ENCODE results near the gene ADD3. TPM values are rescaled to one million over a fixed set of nuclear protein-coding genes. Genes with fewer than 3 reads are reported as not detected.
"Not testable (repeated sequence)": the region's sequence is repeated elsewhere in the genome, so short reads cannot be mapped to it uniquely, and the experiment has no call there.

ADD3 gene
- total and polyA plus RNA-seq, 9 donors = 65.3 to 110 (median 81.0) TPM

DNA sequence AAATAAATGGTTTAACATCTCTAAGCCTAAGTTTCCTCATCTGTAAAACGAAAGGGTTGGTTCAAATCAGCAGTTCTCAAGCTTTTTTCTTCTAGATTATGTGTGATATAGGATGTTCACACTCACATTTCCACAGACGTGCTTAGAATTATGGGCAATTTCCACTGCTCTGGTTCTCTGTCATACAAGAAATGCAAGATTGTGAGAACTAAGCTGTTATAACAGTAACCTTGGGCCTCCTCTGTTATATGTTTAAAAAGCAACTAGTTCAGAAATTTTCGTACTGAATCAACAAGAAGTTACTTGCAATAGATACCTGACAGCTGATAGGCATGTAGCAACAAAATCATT is 33.7 kb downstream of the ADD3 start:
- H3K36me3 ChIP-seq = no peaks in the 10 kb centered on the region
- no peaks in the 10 kb centered on the region for H3K9me3 ChIP-seq
- WGBS, 3 donors = 62 to 65% (median 62%) methylated on average over 3 of the region's 3 CpGs
- no peak overlapping the region for H3K4me3 ChIP-seq
- no peaks in the 10 kb centered on the region for H3K4me1 ChIP-seq (ENCODE audit: insufficient read depth)
- intact Hi-C loops (cut with DNase I) = no loop called here
- no peak overlapping the region for H3K27ac ChIP-seq
- TF ChIP-seq, protein P1, sequence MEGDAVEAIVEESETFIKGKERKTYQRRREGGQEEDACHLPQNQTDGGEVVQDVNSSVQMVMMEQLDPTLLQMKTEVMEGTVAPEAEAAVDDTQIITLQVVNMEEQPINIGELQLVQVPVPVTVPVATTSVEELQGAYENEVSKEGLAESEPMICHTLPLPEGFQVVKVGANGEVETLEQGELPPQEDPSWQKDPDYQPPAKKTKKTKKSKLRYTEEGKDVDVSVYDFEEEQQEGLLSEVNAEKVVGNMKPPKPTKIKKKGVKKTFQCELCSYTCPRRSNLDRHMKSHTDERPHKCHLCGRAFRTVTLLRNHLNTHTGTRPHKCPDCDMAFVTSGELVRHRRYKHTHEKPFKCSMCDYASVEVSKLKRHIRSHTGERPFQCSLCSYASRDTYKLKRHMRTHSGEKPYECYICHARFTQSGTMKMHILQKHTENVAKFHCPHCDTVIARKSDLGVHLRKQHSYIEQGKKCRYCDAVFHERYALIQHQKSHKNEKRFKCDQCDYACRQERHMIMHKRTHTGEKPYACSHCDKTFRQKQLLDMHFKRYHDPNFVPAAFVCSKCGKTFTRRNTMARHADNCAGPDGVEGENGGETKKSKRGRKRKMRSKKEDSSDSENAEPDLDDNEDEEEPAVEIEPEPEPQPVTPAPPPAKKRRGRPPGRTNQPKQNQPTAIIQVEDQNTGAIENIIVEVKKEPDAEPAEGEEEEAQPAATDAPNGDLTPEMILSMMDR (IDR thresholded peaks at IDR 0.05) = no peak
- no peak for TF ChIP-seq EP300 (IDR thresholded peaks at IDR 0.05)
- TF ChIP-seq POLR2A (IDR thresholded peaks at IDR 0.05) = no peak
- H3K27me3 ChIP-seq = no peaks in the 10 kb centered on the region
- no peak for DNase-seq

DNA sequence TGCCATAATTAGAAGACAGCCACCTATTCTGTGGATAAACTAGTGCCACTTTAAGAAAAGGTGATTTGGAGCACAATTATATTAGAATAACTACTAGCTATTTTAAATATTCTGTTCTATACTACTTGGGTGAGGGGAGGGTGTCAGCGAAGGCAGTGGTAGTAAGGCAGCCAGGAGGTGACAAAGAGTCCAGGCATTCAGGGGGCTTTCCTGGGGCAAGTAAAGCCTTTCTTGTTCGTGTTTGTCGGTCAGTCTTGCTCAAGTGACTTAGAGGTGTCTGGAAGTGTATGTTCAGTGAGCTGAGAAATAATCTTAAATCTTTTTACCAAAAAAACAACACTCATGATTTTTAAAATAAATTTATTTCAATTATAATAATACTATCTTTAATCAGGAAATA is 34.4 kb downstream of the ADD3 start:
- TF ChIP-seq POLR2A (IDR thresholded peaks at IDR 0.05) (no peak), EP300 (IDR thresholded peaks at IDR 0.05) (no peak)
- TF ChIP-seq, protein P1 (IDR thresholded peaks at IDR 0.05) = no peak
- no peak overlapping the region for H3K27ac ChIP-seq
- H3K4me1 ChIP-seq (ENCODE audit: insufficient read depth) = no peaks in the 10 kb centered on the region
- intact Hi-C loops (cut with DNase I) = no loop called here
- WGBS, 3 donors = 70 to 81% (median 79%) methylated on average over 3 of the region's 3 CpGs
- H3K9me3 ChIP-seq = no peaks in the 10 kb centered on the region
- H3K27me3 ChIP-seq = no peaks in the 10 kb centered on the region
- DNase-seq = no peak
- no peaks in the 10 kb centered on the region for H3K36me3 ChIP-seq
- no peak overlapping the region for H3K4me3 ChIP-seq

DNA sequence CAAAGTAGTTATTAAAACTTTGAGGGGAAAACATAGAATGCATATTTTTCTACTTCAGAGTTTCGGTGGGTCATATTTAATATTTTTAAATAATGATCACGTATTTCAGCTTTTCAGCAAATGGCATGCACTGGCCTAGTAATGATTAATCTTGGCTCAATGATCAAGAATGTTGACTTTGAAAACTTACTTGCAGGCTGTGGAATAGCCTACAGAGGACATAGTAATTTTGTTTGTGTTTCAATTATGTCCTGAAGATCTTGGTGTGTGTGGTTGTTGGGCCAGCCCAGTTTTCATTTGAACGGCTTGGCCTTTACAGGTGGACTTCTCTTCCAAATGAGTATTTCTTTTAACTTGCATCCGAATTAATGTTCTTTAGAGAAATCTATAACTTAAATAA is 35.1 kb downstream of the ADD3 start:
- Histone ChIP-seq H3K9me3 (no peaks in the 10 kb centered on the region), H3K27ac (no peak overlapping the region), H3K36me3 (no peaks in the 10 kb centered on the region), H3K4me3 (no peak overlapping the region), H3K4me1 (ENCODE audit: insufficient read depth) (no peaks in the 10 kb centered on the region), H3K27me3 (no peaks in the 10 kb centered on the region)
- intact Hi-C loops (cut with DNase I) = no loop called here
- 95 to 97% (median 95%) methylated on average over 4 of the region's 4 CpGs for WGBS, 3 donors
- TF ChIP-seq EP300 (IDR thresholded peaks at IDR 0.05) (no peak), POLR2A (IDR thresholded peaks at IDR 0.05) (no peak)
- TF ChIP-seq, protein P1 (IDR thresholded peaks at IDR 0.05) = no peak
- DNase-seq = no peak

DNA sequence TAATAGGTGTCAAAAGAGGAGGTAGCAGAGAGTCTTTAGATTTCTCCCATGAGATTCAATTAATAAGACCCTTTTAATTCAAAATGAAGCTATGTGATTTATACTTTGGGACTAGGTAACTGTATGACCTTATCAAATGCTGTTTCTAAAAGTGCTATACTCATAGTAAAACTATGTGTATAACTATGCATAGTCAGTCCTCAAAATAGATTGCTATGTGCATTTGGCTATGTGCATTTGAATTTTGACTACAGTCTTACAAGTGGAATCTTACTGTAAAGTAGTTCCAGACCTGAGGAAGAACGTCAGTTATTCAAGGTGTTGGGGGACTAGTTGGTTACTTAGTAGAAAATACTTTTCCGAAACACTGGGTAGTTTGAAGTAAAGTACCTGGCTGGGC is 36.9 kb downstream of the ADD3 start:
- WGBS, 3 donors = 94 to 98% (median 98%) methylated on average over 2 of the region's 2 CpGs
- H3K9me3 ChIP-seq = no peaks in the 10 kb centered on the region
- H3K27me3 ChIP-seq = no peaks in the 10 kb centered on the region
- no peak overlapping the region for H3K27ac ChIP-seq
- TF ChIP-seq POLR2A (IDR thresholded peaks at IDR 0.05) (no peak), EP300 (IDR thresholded peaks at IDR 0.05) (no peak)
- TF ChIP-seq, protein P1 (IDR thresholded peaks at IDR 0.05) = no peak
- no peak for DNase-seq
- no peak overlapping the region for H3K4me3 ChIP-seq
- H3K4me1 ChIP-seq (ENCODE audit: insufficient read depth) = no peaks in the 10 kb centered on the region
- intact Hi-C loops (cut with DNase I) = no loop called here
- no peaks in the 10 kb centered on the region for H3K36me3 ChIP-seq

DNA sequence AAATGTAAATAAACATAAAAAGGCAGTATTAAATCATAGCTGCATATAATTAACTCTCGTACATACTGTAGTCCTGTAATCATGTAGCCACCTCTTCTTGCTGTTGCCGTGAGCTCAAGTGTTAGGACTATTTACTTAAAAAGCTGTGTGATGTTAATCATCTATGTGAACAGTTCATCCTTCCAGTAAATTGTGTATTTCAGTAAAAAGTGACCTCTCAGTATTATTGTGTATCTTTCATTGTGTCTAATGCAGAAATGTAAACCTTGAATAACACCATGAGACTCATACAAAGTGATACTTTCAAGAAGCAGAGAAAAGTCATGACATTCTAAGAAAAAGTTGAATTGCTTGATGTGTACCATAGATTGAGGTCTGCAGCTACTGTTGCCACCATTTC is 38.0 kb downstream of the ADD3 start:
- intact Hi-C loops (cut with DNase I) = no loop called here
- Histone ChIP-seq H3K4me1 (ENCODE audit: insufficient read depth) (no peaks in the 10 kb centered on the region), H3K9me3 (no peaks in the 10 kb centered on the region), H3K27ac (no peak overlapping the region), H3K4me3 (no peak overlapping the region), H3K36me3 (no peaks in the 10 kb centered on the region), H3K27me3 (no peaks in the 10 kb centered on the region)
- TF ChIP-seq EP300 (IDR thresholded peaks at IDR 0.05) = no peak
- TF ChIP-seq POLR2A (IDR thresholded peaks at IDR 0.05) = no peak
- TF ChIP-seq, protein P1 (IDR thresholded peaks at IDR 0.05) = no peak
- WGBS, 3 donors = 94 to 96% (median 94%) methylated on average over 2 of the region's 2 CpGs
- no peak for DNase-seq

DNA sequence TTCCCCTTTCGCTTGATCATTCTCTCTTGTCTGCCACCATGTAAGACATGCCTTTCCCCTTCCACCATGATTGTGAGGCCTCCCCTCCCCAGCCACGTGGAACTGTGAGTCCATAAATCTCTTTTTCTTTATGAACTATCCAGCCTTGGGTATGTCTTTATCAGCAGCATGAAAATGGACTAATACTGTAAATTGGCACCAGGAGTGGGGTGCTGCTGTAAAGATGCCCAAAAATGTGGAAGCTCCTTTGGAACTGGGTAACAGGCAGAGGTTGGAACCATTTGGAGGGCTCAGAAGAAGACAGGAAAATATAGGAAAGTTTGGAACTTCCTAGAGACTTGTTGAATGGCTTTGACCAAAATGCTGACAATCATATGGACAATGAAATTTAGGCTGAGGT is 40.4 kb downstream of the ADD3 start:
- H3K4me3 ChIP-seq; H3K36me3 ChIP-seq; H3K27me3 ChIP-seq; intact Hi-C loops (cut with DNase I); H3K4me1 ChIP-seq (ENCODE audit: insufficient read depth); H3K27ac ChIP-seq; DNase-seq; H3K9me3 ChIP-seq: not testable (repeated sequence)
- WGBS, 3 donors = 91 to 94% (median 94%) methylated on average over 2 of the region's 2 CpGs

All from ovary (tissue), 9 donors.